WTC11 (cell line): ENCODE data around the gene NPTX1.

ENCODE experiments used
- TF ChIP-seq, protein P1 (sequence below): sonication (generic); formaldehyde crosslinking; IDR thresholded peaks from 2 replicates; pipeline ENCODE4 v1.8.1; 2023; ENCODE audit warnings: mild to moderate bottlenecking, missing genetic modification reagents
- TF ChIP-seq, protein P2 (sequence below): sonication (generic); formaldehyde crosslinking; IDR thresholded peaks from 2 replicates; pipeline ENCODE4 v1.8.1; 2022; ENCODE audit warnings: low read depth, missing genetic modification reagents, borderline replicate concordance

DNA sequence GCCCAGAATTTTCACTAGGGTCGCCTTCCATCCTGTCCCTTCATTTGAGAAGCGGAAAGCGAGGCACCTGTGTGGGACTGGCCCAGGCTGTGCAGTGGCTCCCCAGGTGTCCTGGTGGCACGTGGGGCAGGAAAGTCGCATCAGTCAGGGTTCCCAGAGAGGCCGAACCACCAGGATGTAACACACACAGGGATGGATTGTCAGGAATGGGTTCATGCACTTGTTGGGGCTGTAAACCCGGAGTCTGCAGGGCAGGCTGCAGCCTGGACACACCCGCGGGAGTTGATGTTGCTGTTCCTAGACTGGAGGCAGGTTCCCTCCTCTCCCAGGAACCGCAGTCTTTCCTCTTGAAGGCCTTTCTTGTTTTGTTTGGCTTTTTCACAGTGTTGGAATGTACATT, 37.5 kb upstream of the NPTX1 start:
- TF ChIP-seq, protein P1, sequence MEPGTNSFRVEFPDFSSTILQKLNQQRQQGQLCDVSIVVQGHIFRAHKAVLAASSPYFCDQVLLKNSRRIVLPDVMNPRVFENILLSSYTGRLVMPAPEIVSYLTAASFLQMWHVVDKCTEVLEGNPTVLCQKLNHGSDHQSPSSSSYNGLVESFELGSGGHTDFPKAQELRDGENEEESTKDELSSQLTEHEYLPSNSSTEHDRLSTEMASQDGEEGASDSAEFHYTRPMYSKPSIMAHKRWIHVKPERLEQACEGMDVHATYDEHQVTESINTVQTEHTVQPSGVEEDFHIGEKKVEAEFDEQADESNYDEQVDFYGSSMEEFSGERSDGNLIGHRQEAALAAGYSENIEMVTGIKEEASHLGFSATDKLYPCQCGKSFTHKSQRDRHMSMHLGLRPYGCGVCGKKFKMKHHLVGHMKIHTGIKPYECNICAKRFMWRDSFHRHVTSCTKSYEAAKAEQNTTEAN (CRISPR knock-in tag), result no peak
- TF ChIP-seq, protein P2, sequence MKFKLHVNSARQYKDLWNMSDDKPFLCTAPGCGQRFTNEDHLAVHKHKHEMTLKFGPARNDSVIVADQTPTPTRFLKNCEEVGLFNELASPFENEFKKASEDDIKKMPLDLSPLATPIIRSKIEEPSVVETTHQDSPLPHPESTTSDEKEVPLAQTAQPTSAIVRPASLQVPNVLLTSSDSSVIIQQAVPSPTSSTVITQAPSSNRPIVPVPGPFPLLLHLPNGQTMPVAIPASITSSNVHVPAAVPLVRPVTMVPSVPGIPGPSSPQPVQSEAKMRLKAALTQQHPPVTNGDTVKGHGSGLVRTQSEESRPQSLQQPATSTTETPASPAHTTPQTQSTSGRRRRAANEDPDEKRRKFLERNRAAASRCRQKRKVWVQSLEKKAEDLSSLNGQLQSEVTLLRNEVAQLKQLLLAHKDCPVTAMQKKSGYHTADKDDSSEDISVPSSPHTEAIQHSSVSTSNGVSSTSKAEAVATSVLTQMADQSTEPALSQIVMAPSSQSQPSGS, result no peak
